B cell (primary cell): ENCODE data around the gene PPP4R3A. TPM values are rescaled to one million over a fixed set of nuclear protein-coding genes. Genes with fewer than 3 reads are reported as not detected.

Experiments
- ATAC-seq: fragments of 200-7000 bp; cut with Tn5 transposase; one replicate; pipeline ENCODE4 v1.10.0; 2021; ENCODE audit warnings: low read depth, mild to moderate bottlenecking, moderate number of reproducible peaks, moderate library complexity
- CTCF ChIA-PET: fragments of 350-600 bp; sonication (Branson Sonifier 250); formaldehyde crosslinking; loops from one replicate; lab custom pipeline; 2021; ENCODE audit warnings: antibody characterized with exemption, inconsistent platforms; lab: Charles Lee
- POLR2A ChIA-PET: fragments of 350-600 bp; sonication (Branson Sonifier 250); formaldehyde crosslinking; loops from one replicate; lab custom pipeline; 2021; ENCODE audit warnings: antibody characterized with exemption; lab: Charles Lee
- DNase-seq: peaks from one replicate; pipeline ENCODE4 v3.0.0; 2013
- H2AFZ ChIP-seq: 2 replicates; pipeline ENCODE4 v1.6.1; 2012; ENCODE audit warnings: mild to moderate bottlenecking, low read depth, low read length; ENCODE audit not compliant: insufficient read depth, poor library complexity, severe bottlenecking
- H3K27ac ChIP-seq, 2 donors: 1 replicate in 1 of 2; 2 replicates in 1 of 2; pipeline ENCODE4 v1.5.1; 2012 to 2013; ENCODE audit warnings: low read length in 2 of 2, mild to moderate bottlenecking in 2 of 2, moderate library complexity in 1 of 2
- H3K27me3 ChIP-seq, 4 experiments: fragments of 200-600 bp in 1 of 4; sonication (generic) in 1 of 4; replicated peaks in 1 of 4; 1 replicate in 2 of 4; 2 replicates in 2 of 4; pipeline versions ENCODE4 v1.6.1 to v1.7.0; 2013 to 2016; ENCODE audit warnings: low read length in 3 of 4, mild to moderate bottlenecking in 2 of 4, mixed read lengths in 1 of 4, moderate library complexity in 1 of 4; ENCODE audit not compliant: insufficient read depth in 4 of 4, control insufficient read depth in 3 of 4; ENCODE audit errors: control extremely low read depth in 1 of 4
- H3K36me3 ChIP-seq, 2 experiments: replicated peaks in 1 of 2; 1 replicate in 1 of 2; 2 replicates in 1 of 2; pipeline versions ENCODE4 v1.6.1 to v1.7.1; 2013; ENCODE audit warnings: low read length in 1 of 2; ENCODE audit not compliant: insufficient read depth in 2 of 2, control insufficient read depth in 1 of 2; ENCODE audit errors: control extremely low read depth in 1 of 2, extremely low read depth in 1 of 2
- H3K4me1 ChIP-seq, 2 donors: fragments of 200-600 bp in 1 of 2; sonication (generic) in 1 of 2; 1 replicate in 1 of 2; 2 replicates in 1 of 2; pipeline versions ENCODE4 v1.5.1 to v1.6.1; 2013 to 2017; ENCODE audit warnings: low read length in 2 of 2; ENCODE audit not compliant: control insufficient read depth in 2 of 2, insufficient read depth in 2 of 2
- H3K4me2 ChIP-seq: replicated peaks from 2 replicates; pipeline ENCODE3; 2012; ENCODE audit warnings: mild to moderate bottlenecking, low read depth, low read length; ENCODE audit not compliant: poor library complexity, severe bottlenecking
- H3K4me3 ChIP-seq, 5 experiments: fragments of 200-600 bp in 1 of 5; sonication (generic) in 1 of 5; 1 replicate in 3 of 5; 2 replicates in 2 of 5; pipeline versions ENCODE4 v1.5.1 to v1.7.0; 2011 to 2016; ENCODE audit warnings: low read length in 4 of 5, mild to moderate bottlenecking in 4 of 5, low read depth in 2 of 5, control low read depth in 1 of 5, moderate library complexity in 1 of 5; ENCODE audit not compliant: insufficient read depth in 1 of 5; ENCODE audit errors: control extremely low read depth in 1 of 5, extremely low read depth in 1 of 5
- H3K79me2 ChIP-seq: fragments of 200-600 bp; sonication (generic); one replicate; pipeline ENCODE4 v1.6.0; 2016; ENCODE audit warnings: low read length; ENCODE audit not compliant: control insufficient read depth, insufficient read depth
- H3K9ac ChIP-seq: fragments of 200-600 bp; sonication (generic); 2 replicates; pipeline ENCODE4 v1.6.1; 2017; ENCODE audit warnings: mild to moderate bottlenecking, low read length, moderate library complexity
- H3K9me3 ChIP-seq, 3 donors: one replicate each; pipeline versions ENCODE4 v1.6.1 to v1.7.1; 2013; ENCODE audit warnings: low read length in 2 of 3; ENCODE audit not compliant: control insufficient read depth in 2 of 3, insufficient read depth in 1 of 3; ENCODE audit errors: control extremely low read depth in 1 of 3
- H4K20me1 ChIP-seq: 2 replicates; pipeline ENCODE4 v1.6.0; 2012; ENCODE audit warnings: mild to moderate bottlenecking, low read length; ENCODE audit not compliant: insufficient read depth, control insufficient read depth, poor library complexity, severe bottlenecking
- H3K27ac Mint-ChIP-seq: one replicate; pipeline ENCODE4 v1.8.0; 2021; ENCODE audit warnings: mixed read lengths
- H3K27me3 Mint-ChIP-seq: one replicate; pipeline ENCODE4 v1.8.0; 2021; ENCODE audit warnings: mixed read lengths
- H3K4me1 Mint-ChIP-seq: one replicate; pipeline ENCODE4 v1.8.0; 2021; ENCODE audit warnings: mixed read lengths
- H3K4me3 Mint-ChIP-seq: one replicate; pipeline ENCODE4 v1.8.0; 2021; ENCODE audit warnings: mixed read lengths
- H3K9me3 Mint-ChIP-seq: one replicate; pipeline ENCODE4 v1.8.0; 2022; ENCODE audit warnings: mixed read lengths; ENCODE audit not compliant: insufficient read depth
- CTCF ChIP-seq: fragments of 200-600 bp; IDR thresholded peaks from one replicate; pipeline ENCODE4 v1.8.0; 2022; ENCODE audit warnings: antibody characterized with exemption, mild to moderate bottlenecking
- EZH2 ChIP-seq: IDR thresholded peaks from 2 replicates; pipeline ENCODE4 v1.6.1; 2012; ENCODE audit warnings: borderline replicate concordance, low read depth, mild to moderate bottlenecking, moderate library complexity, low read length; ENCODE audit not compliant: insufficient read depth, poor library complexity, severe bottlenecking
- WGBS: methylation state at CpG from one replicate; pipeline ENCODE4 v1.1.5; 2013; ENCODE audit warnings: missing lambda C conversion rate; ENCODE audit not compliant: insufficient coverage; 5-methylcytosine and 5-hydroxymethylcytosine counted together
- intact Hi-C: fragments of 100-400 bp; cut with micrococcal nuclease; formaldehyde crosslinking; loops from one replicate; pipeline ENCODE4 v1.10.0; 2022
- polyA plus RNA-seq: library from polyadenylated mRNA; depleted of rRNA; stranded (reverse); fragments of >200 nt; gene quantifications from 2 replicates; pipeline ENCODE4 v1.2.3, GENCODE V29; 2012
- total RNA-seq, 2 donors: library from RNA; stranded (reverse); fragments of 120-200 nt in 1 of 2; gene quantifications; 1 replicate in 1 of 2; 2 replicates in 1 of 2; pipeline versions ENCODE4 v1.2.3 to v1.2.4, GENCODE V29; 2013 to 2022

The PPP4R3A gene
- total and polyA plus RNA-seq, 2 donors (not counting 1 experiment from before 2014, with no cell fraction given), result 80.6 to 189 TPM

GRCh38 chr14:91454580-91454979 lies 55.5 kb downstream of the PPP4R3A start:
- Histone ChIP-seq H3K36me3 (peaks cover 4 to 19% of the 10 kb centered on the region in 2 experiments), H3K27ac (no peak overlapping the region), H3K4me2 (no peak overlapping the region), H3K9me3 (no peaks in the 10 kb centered on the region), H3K9ac (no peak overlapping the region), H3K4me1 (no peaks in the 10 kb centered on the region), H3K27me3 (no peaks in the 10 kb centered on the region), H4K20me1 (peaks cover 7% of the 10 kb centered on the region), H3K4me3 (no peak overlapping the region), H2AFZ (no peak overlapping the region), H3K79me2 (no peaks in the 10 kb centered on the region)
- Mint-ChIP-seq H3K27ac (peak overlapping the region; percentile 28), H3K27me3 (no peaks in the 10 kb centered on the region), H3K9me3 (no peaks in the 10 kb centered on the region), H3K4me3 (no peak overlapping the region), H3K4me1 (peaks cover 6% of the 10 kb centered on the region)
- POLR2A ChIA-PET, result no interaction called here
- CTCF ChIA-PET, result no interaction called here
- DNase-seq (no peak), ATAC-seq (no peak)
- TF ChIP-seq CTCF, result no peak
- no peak for TF ChIP-seq EZH2
- intact Hi-C loops, result no loop called here
- no CpG with 5 or more reads among the region's 3 CpGs for WGBS

DNA sequence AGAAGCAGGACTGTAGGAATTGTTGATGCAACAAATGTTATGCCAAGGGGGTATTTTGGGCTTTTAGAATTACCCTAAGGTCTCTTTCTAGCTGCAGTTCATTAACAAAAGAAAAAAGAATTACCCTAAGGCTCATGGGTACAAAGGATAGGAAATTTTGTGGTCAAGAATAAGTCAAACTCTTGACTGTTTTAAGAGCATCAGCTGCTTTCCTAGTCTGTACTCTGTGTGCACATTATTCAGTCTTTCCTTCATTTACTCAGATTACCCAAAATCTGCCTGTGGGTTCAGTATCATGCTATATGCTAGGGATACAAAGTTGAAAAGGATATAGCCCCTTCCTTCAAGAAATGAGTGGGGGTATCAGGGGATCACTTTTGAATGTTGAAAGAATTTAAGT lies 56.0 kb downstream of the PPP4R3A start:
- peaks cover 6% of the 10 kb centered on the region for H3K4me1 Mint-ChIP-seq
- Histone ChIP-seq H2AFZ (no peak overlapping the region), H3K27ac (no peak overlapping the region), H3K4me2 (no peak overlapping the region), H4K20me1 (peaks cover 7% of the 10 kb centered on the region), H3K4me3 (no peak overlapping the region), H3K36me3 (peaks cover 2 to 15% of the 10 kb centered on the region in 2 experiments), H3K79me2 (no peaks in the 10 kb centered on the region), H3K4me1 (no peaks in the 10 kb centered on the region), H3K9me3 (no peaks in the 10 kb centered on the region), H3K9ac (no peak overlapping the region), H3K27me3 (no peaks in the 10 kb centered on the region)
- intact Hi-C loops, result no loop called here
- ChIA-PET CTCF (no interaction called here), POLR2A (no interaction called here)
- no peak for TF ChIP-seq CTCF
- TF ChIP-seq EZH2, result no peak
- H3K9me3 Mint-ChIP-seq, result no peaks in the 10 kb centered on the region
- DNase-seq, result no peak
- no peak for ATAC-seq
- H3K27ac Mint-ChIP-seq, result peak overlapping the region; percentile 37
- H3K4me3 Mint-ChIP-seq, result no peak overlapping the region
- H3K27me3 Mint-ChIP-seq, result no peaks in the 10 kb centered on the region
